Ectodermal cell (in vitro differentiated cells): ENCODE measurements around the gene TMEM179.

Experiments
- H3K27ac ChIP-seq: 2 replicates; pipeline ENCODE4 v1.7.0; 2013; ENCODE audit warnings: mild to moderate bottlenecking, low read depth, low read length; ENCODE audit not compliant: insufficient read depth, poor library complexity, severe bottlenecking
- H3K27me3 ChIP-seq: 2 replicates; pipeline ENCODE4 v1.7.0; 2013; ENCODE audit warnings: mild to moderate bottlenecking, low read length; ENCODE audit not compliant: insufficient read depth, control insufficient read depth, poor library complexity, severe bottlenecking
- H3K36me3 ChIP-seq: one replicate; pipeline ENCODE4 v1.7.0; 2013; ENCODE audit warnings: low read length; ENCODE audit not compliant: control insufficient read depth, insufficient read depth
- H3K4me1 ChIP-seq: one replicate; pipeline ENCODE4 v1.7.0; 2013; ENCODE audit warnings: low read length; ENCODE audit not compliant: control insufficient read depth, insufficient read depth
- H3K4me3 ChIP-seq: 2 replicates; pipeline ENCODE4 v1.7.0; 2013; ENCODE audit warnings: low read depth, low read length, control low read depth; ENCODE audit not compliant: insufficient read depth
- H3K9me3 ChIP-seq: 2 replicates; pipeline ENCODE4 v1.7.0; 2013; ENCODE audit warnings: mild to moderate bottlenecking, low read length, moderate library complexity; ENCODE audit not compliant: control insufficient read depth
- whole genome bisulfite sequencing, 2 experiments: methylation state at CpG; one replicate each; pipeline ENCODE4 v1.1.7; 2013; ENCODE audit warnings: missing lambda C conversion rate in 2 of 2; 5-methylcytosine and 5-hydroxymethylcytosine counted together

The TMEM179 gene

DNA sequence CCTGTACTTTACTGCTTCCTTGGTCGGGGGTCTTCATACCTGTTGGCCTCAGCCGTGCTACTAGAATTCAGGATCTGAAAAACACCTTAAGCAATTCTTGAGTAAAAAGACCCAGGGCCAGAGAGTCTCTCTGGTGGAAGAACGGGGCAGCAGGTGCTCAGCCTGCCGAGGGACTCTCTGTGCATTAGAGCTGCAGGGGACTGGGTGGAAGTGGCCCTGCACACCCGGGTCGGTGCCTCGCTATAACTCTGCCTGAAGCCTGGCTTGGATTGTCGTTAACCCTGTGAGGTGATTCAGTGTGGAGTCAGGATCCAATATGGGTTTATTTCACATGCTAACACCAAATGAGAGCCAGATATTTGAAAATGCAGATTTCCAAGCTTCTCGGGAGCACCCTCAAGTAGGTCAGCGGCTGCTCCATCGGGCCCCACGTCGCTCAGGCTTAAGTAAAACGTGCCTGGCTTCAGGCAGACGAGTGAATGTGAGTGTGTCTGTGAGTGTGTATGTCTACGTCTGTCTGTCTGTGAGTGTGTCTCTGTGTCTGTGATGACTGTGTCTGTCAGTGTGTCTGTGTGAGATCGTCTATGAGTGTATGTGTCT is 60.1 kb downstream of the TMEM179 start:
- Histone ChIP-seq H3K27ac (no peak overlapping the region), H3K36me3 (no peaks in the 10 kb centered on the region), H3K4me1 (peaks cover 7% of the 10 kb centered on the region), H3K27me3 (no peaks in the 10 kb centered on the region), H3K4me3 (no peak overlapping the region), H3K9me3 (no peaks in the 10 kb centered on the region)
- WGBS, 2 experiments: 89 to 90% methylated on average over 17 of the region's 17 CpGs

DNA sequence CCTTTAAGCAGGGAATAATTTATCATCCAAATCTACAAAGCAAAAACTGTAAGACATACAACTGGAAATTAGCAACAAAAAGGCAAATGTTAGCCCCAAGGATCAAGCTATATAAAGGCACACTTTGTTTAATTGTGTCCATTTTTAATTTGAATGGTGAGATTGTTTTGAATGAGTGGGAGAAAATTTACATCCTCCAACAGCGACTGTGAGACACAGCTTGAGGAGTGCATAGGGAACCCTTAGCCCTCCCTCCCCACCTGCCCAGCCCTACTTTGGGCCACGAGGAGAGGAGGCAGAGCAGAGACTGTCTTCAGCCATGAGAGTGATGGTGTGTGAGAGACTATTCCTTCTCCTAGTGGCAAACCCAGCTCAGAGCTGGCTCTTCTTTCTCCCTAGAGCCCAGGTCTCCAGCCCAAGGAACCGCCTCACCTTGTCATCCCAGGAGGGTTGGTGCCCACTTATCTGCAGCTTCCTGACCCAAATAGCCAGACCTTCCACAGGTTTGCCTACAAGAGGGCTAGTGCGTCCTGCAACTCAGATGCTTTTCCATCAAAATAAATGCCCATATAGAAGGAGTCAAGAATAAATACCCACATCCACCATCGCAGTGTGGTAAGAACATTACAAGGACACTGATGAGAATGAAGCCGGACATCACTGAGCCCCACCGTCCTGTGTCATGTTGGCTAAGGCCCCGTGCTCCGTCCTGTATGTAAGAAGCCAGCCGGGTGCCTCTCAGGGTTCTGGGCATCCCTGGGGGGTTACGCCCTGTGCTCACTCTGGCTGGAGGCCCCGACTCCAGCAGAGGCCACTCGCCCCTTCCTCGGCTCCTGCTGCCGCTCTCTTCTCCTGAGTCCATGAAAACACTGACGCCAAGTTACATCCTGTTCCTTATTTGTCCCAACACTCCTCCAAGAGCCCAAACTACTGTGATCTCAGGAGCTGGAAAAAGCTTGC is 61.4 kb downstream of the TMEM179 start:
- H3K36me3 ChIP-seq: no peaks in the 10 kb centered on the region
- no peak overlapping the region for H3K27ac ChIP-seq
- no peaks in the 10 kb centered on the region for H3K4me1 ChIP-seq
- H3K4me3 ChIP-seq: no peak overlapping the region
- 87 to 89% methylated on average over 16 of the region's 16 CpGs for WGBS, 2 experiments
- no peaks in the 10 kb centered on the region for H3K27me3 ChIP-seq
- no peaks in the 10 kb centered on the region for H3K9me3 ChIP-seq

DNA sequence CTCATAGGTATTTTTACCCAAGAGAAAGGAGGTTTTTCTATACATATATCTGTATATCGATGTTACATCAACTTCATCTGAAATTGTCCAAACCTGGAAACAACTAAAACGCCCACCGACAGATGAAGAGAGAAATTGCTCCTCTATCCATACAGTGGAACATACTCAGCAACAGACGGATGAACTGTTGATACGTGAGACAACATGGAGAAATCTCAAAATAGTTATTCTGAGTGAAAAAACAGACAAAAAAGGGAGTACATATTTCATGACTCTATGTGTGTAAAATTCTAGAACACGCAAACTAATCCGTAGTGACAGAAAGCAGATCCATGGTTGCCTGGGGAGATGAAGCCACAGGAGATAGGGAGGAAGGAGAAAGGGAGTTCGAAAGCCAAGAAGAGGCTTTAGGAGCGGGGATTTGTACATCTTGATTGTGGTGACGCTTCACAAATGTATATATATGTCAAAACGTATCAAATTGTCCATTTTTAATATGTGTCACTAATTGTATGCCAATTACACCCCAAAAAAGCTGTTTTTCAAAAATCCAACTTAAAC is 62.6 kb downstream of the TMEM179 start:
- no peaks in the 10 kb centered on the region for H3K27me3 ChIP-seq
- no peak overlapping the region for H3K4me3 ChIP-seq
- H3K36me3 ChIP-seq: no peaks in the 10 kb centered on the region
- H3K27ac ChIP-seq: no peak overlapping the region
- H3K4me1 ChIP-seq: no peaks in the 10 kb centered on the region
- 95 to 97% methylated on average over 10 to 11 of the region's 11 CpGs for WGBS, 2 experiments
- no peaks in the 10 kb centered on the region for H3K9me3 ChIP-seq
